CD4-positive, CD25-positive, alpha-beta regulatory T cell (primary cell): Measurements from ENCODE around the gene MRPL4. TPM values are rescaled to one million over a fixed set of nuclear protein-coding genes. Genes with fewer than 3 reads are reported as not detected.

ENCODE experiments used
- polyA plus RNA-seq, 4 donors: library from polyadenylated mRNA; unstranded; fragments of 300-500 nt; fragmentation: Illumina TruSeq; gene quantifications; one replicate each; pipeline ENCODE4 v1.2.3, GENCODE V29; 2021
- total RNA-seq: library from RNA; stranded (reverse); gene quantifications from one replicate; pipeline ENCODE4 v1.2.3, GENCODE V29; 2022

The MRPL4 gene
- total and polyA plus RNA-seq, 5 donors from 2014 or later = 24.9 to 37.0 (median 33.6) TPM

Other genes with a start within 250 kb of the MRPL4 start
- gene COL5A3, start 241.7 kb upstream of the MRPL4 start, total RNA-seq = 2.1 TPM
- gene COL5A3, start 241.7 kb upstream of the MRPL4 start, polyA plus RNA-seq = under 1 TPM in 1 of 4 donors, not detected in 3; 0.35 TPM
- not detected for gene RDH8, start 238.7 kb upstream of the MRPL4 start, total RNA-seq
- gene RDH8, start 238.7 kb upstream of the MRPL4 start, polyA plus RNA-seq = not detected
- gene SHFL, start 165.9 kb upstream of the MRPL4 start, total RNA-seq = 93.2 TPM
- gene SHFL, start 165.9 kb upstream of the MRPL4 start, polyA plus RNA-seq = 10 to 100 TPM; 28.0 to 29.4 (median 28.6) TPM
- gene ANGPTL6, start 149.5 kb upstream of the MRPL4 start, total RNA-seq = 0.30 TPM
- under 1 TPM; 0.18 to 0.53 (median 0.22) TPM for gene ANGPTL6, start 149.5 kb upstream of the MRPL4 start, polyA plus RNA-seq
- 62.2 TPM for gene PPAN, start 145.9 kb upstream of the MRPL4 start, total RNA-seq
- 10 to 100 TPM; 14.1 to 29.2 (median 21.7) TPM for gene PPAN, start 145.9 kb upstream of the MRPL4 start, polyA plus RNA-seq
- gene P2RY11, start 140.5 kb upstream of the MRPL4 start, total RNA-seq = 23.0 TPM
- gene P2RY11, start 140.5 kb upstream of the MRPL4 start, polyA plus RNA-seq = 1 to 10 TPM in 3 of 4 donors, under 1 TPM in 1; 0.64 to 2.2 (median 1.6) TPM
- 328 TPM for gene EIF3G, start 132.3 kb upstream of the MRPL4 start, total RNA-seq
- 100 to 1,000 TPM; 243 to 257 (median 253) TPM for gene EIF3G, start 132.3 kb upstream of the MRPL4 start, polyA plus RNA-seq
- gene DNMT1, start 57.3 kb upstream of the MRPL4 start, total RNA-seq = 259 TPM
- gene DNMT1, start 57.3 kb upstream of the MRPL4 start, polyA plus RNA-seq = 100 to 1,000 TPM in 1 of 4 donors, 10 to 100 TPM in 3; 78.8 to 103 (median 97.6) TPM
- 20.9 TPM for gene S1PR2, start 20.9 kb upstream of the MRPL4 start, total RNA-seq
- 1 to 10 TPM; 2.9 to 3.8 (median 3.2) TPM for gene S1PR2, start 20.9 kb upstream of the MRPL4 start, polyA plus RNA-seq
- gene ICAM1, start 18.9 kb downstream of the MRPL4 start, total RNA-seq = 13.7 TPM
- gene ICAM1, start 18.9 kb downstream of the MRPL4 start, polyA plus RNA-seq = 1 to 10 TPM; 4.8 to 8.2 (median 6.9) TPM
- 0.67 TPM for gene ICAM4, start 34.7 kb downstream of the MRPL4 start, total RNA-seq
- under 1 TPM; 0.20 to 0.67 (median 0.41) TPM for gene ICAM4, start 34.7 kb downstream of the MRPL4 start, polyA plus RNA-seq
- gene ICAM5, start 37.7 kb downstream of the MRPL4 start, total RNA-seq = 0.20 TPM
- gene ICAM5, start 37.7 kb downstream of the MRPL4 start, polyA plus RNA-seq = not detected
- gene ZGLP1, start 57.6 kb downstream of the MRPL4 start, total RNA-seq = 2.8 TPM
- gene ZGLP1, start 57.6 kb downstream of the MRPL4 start, polyA plus RNA-seq = under 1 TPM in 1 of 4 donors, not detected in 3; 0.32 TPM
- gene FDX2, start 63.8 kb downstream of the MRPL4 start, total RNA-seq = 3.5 TPM
- gene FDX2, start 63.8 kb downstream of the MRPL4 start, polyA plus RNA-seq = 10 to 100 TPM; 13.1 to 16.5 (median 13.5) TPM
- gene RAVER1, start 81.3 kb downstream of the MRPL4 start, total RNA-seq = 39.0 TPM
- gene RAVER1, start 81.3 kb downstream of the MRPL4 start, polyA plus RNA-seq = 10 to 100 TPM; 10.6 to 13.6 (median 10.7) TPM
- 218 TPM for gene ICAM3, start 87.4 kb downstream of the MRPL4 start, total RNA-seq
- 100 to 1,000 TPM; 239 to 288 (median 270) TPM for gene ICAM3, start 87.4 kb downstream of the MRPL4 start, polyA plus RNA-seq
- 304 TPM for gene TYK2, start 128.4 kb downstream of the MRPL4 start, total RNA-seq
- 10 to 100 TPM; 50.3 to 58.3 (median 53.9) TPM for gene TYK2, start 128.4 kb downstream of the MRPL4 start, polyA plus RNA-seq
- 229 TPM for gene CDC37, start 151.3 kb downstream of the MRPL4 start, total RNA-seq
- 10 to 100 TPM; 53.4 to 69.9 (median 61.0) TPM for gene CDC37, start 151.3 kb downstream of the MRPL4 start, polyA plus RNA-seq
- gene PDE4A, start 168.3 kb downstream of the MRPL4 start, total RNA-seq = 16.6 TPM
- gene PDE4A, start 168.3 kb downstream of the MRPL4 start, polyA plus RNA-seq = 1 to 10 TPM in 3 of 4 donors, under 1 TPM in 1; 0.86 to 4.2 (median 3.5) TPM